ENCODE results near the gene MIEN1. TPM values are rescaled to one million over a fixed set of nuclear protein-coding genes. Genes with fewer than 3 reads are reported as not detected.

Gene MIEN1
- total and polyA plus RNA-seq, 2 of the 13 experiments (the other 11 are each of a cell fraction or from before 2014, with no cell fraction given) = 40.6 to 56.6 TPM

- TF ChIP-seq ZNF407 (CRISPR knock-in tag; IDR thresholded peaks at IDR 0.05; ENCODE audit: not compliant biosample characterization) (peak; percentile 81), CENPT (CRISPR knock-in tag; IDR thresholded peaks at IDR 0.05; ENCODE audit: low read depth) (no peak), HNF1A (IDR thresholded peaks at IDR 0.05; ENCODE audit: low read depth) (no peak), HNF1A (CRISPR knock-in tag; IDR thresholded peaks at IDR 0.05; ENCODE audit: borderline replicate concordance) (peak; percentile 88), MZF1 (CRISPR knock-in tag; IDR thresholded peaks at IDR 0.05; ENCODE audit: borderline replicate concordance) (no peak), ZNF143 (CRISPR knock-in tag; IDR thresholded peaks at IDR 0.05) (peak; percentile 50; the same call in 1 of the 2 replicates), ZEB1 (IDR thresholded peaks at IDR 0.05; ENCODE audit: insufficient replicate concordance, low read depth) (peak; percentile 59), ZSCAN29 (CRISPR knock-in tag; conservative IDR thresholded peaks at IDR 0.05) (no peak; the same call in 1 of the 2 replicates), PREB (CRISPR knock-in tag; IDR thresholded peaks at IDR 0.05) (no peak), FIP1L1 (IDR thresholded peaks at IDR 0.05; ENCODE audit: borderline replicate concordance, insufficient read depth, low read depth, low read length) (no peak), NFATC3 (CRISPR knock-in tag; IDR thresholded peaks at IDR 0.05) (peak; percentile 83; the same call in 1 of the 2 replicates), SP2 (CRISPR knock-in tag; IDR thresholded peaks at IDR 0.05) (no peak), ZNF292 (CRISPR knock-in tag; IDR thresholded peaks at IDR 0.05; ENCODE audit: borderline replicate concordance, low read depth) (no peak)
These were observed at the start of gene MIEN1 (continued) for GRCh38 chr17:39730095-39730921.

Data from HepG2 (cell line).